GOT3 (cell line): ENCODE results near the gene DUSP11.
"Not testable (repeated sequence)": the region's sequence is repeated elsewhere in the genome, so short reads cannot be mapped to it uniquely, and the experiment has no call there.

Experiments used
- DNase-seq: peaks from one replicate; lab custom pipeline; 2025; ENCODE audit warnings: mixed read lengths; lab: John Stamatoyannopoulos, UW

DUSP11 gene

GRCh38 chr2:73779467-73780236 lies at the start of gene DUSP11:
DUSP11 (minus strand) TSS chr2:73780103; CDS start chr2:73779974, 129 bp downstream.
- peak; percentile 83 for DNase-seq

- peak; percentile 65 for DNase-seq
These were observed 49.1 kb upstream of the DUSP11 start, which contains the start of gene STAMBP for GRCh38 chr2:73828818-73829570. STAMBP (plus strand) TSS chr2:73828961; CDS start chr2:73830857, 1,896 bp downstream.

- DNase-seq: no peak
These were observed 48.5 kb upstream of the DUSP11 start for GRCh38 chr2:73828389-73828817.

- DNase-seq: no peak
These were observed 47.9 kb upstream of the DUSP11 start for GRCh38 chr2:73827660-73828388.

- DNase-seq: no peak
These were observed 47.1 kb upstream of the DUSP11 start for GRCh38 chr2:73827018-73827417.

GRCh38 chr2:73825408-73825807 lies 45.5 kb upstream of the DUSP11 start:
- DNase-seq: no peak

- DNase-seq: no peak
These were observed 44.1 kb upstream of the DUSP11 start for GRCh38 chr2:73823916-73824523.

GRCh38 chr2:73823416-73823815 lies 43.5 kb upstream of the DUSP11 start:
- no peak for DNase-seq

GRCh38 chr2:73822991-73823390 lies 43.1 kb upstream of the DUSP11 start:
- DNase-seq: no peak

GRCh38 chr2:73822276-73822675 lies 42.4 kb upstream of the DUSP11 start:
- no peak for DNase-seq

- no peak for DNase-seq
These were observed 41.8 kb upstream of the DUSP11 start for GRCh38 chr2:73821669-73822068.

GRCh38 chr2:73821227-73821626 lies 41.3 kb upstream of the DUSP11 start:
- DNase-seq: no peak

- DNase-seq: no peak
These were observed 38.4 kb upstream of the DUSP11 start for GRCh38 chr2:73818296-73818695.

- DNase-seq: no peak
These were observed 32.7 kb upstream of the DUSP11 start for GRCh38 chr2:73812635-73813034.

GRCh38 chr2:73811878-73812277 lies 32.0 kb upstream of the DUSP11 start:
- no peak for DNase-seq

- DNase-seq: not testable (repeated sequence)
These were observed 4.0 kb upstream of the DUSP11 start, which contains the start of gene C2orf78 for GRCh38 chr2:73783883-73784282. C2orf78 (plus strand) TSS chr2:73784183; CDS start chr2:73784310, 127 bp downstream.

- not testable (repeated sequence) for DNase-seq
These were observed 3.5 kb upstream of the DUSP11 start for GRCh38 chr2:73783402-73783801.

GRCh38 chr2:73780237-73780582 lies 307 bp upstream of the DUSP11 start:
- DNase-seq: no peak

GRCh38 chr2:73778867-73779466 lies 936 bp downstream of the DUSP11 start:
- DNase-seq: not testable (repeated sequence)

- DNase-seq: no peak
These were observed 2.9 kb downstream of the DUSP11 start for GRCh38 chr2:73776869-73777519.

GRCh38 chr2:73776381-73776780 lies 3.5 kb downstream of the DUSP11 start:
- no peak for DNase-seq
